GM19035 (cell line): ENCODE measurements around the gene GAP43.

Experiments
- ATAC-seq: cut with Tn5 transposase; IDR thresholded peaks from one replicate; pipeline ENCODE4 v1.9.1; 2021; ENCODE audit not compliant: unreplicated experiment

GAP43 gene

DNA sequence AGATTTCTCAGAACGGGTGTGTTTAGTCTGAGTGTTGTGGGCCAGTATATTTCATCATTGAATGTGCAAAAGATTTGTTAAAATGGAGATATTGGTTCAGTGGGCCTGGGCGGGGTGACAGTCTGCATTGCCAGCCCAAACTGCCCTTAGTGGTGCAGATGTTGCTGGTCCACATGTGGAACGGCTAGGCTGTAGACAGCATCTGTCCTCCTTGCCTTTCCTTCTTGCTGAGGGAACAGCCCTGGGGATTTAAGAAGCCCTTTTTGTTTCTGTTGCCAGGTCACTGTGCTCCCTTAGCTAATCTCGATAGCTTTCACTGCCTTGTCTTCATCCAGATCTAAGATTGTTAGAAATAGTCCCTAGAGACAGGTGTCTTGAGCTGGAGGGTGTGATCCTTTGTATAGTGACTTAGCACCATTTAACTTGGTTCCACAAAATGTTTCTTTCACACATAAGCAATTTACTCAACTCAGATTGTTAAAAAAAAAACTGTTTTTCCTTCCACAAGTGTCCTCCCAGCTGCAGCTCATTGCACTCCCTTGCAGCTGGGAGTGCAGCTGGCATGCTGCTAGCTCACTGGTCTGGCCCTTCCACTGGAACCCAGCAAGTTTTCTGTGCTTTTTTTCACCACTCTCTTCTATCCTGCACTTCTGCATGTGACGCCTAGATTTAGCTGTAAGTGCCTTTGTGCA is 37.5 kb downstream of the GAP43 start:
- ATAC-seq = no peak

DNA sequence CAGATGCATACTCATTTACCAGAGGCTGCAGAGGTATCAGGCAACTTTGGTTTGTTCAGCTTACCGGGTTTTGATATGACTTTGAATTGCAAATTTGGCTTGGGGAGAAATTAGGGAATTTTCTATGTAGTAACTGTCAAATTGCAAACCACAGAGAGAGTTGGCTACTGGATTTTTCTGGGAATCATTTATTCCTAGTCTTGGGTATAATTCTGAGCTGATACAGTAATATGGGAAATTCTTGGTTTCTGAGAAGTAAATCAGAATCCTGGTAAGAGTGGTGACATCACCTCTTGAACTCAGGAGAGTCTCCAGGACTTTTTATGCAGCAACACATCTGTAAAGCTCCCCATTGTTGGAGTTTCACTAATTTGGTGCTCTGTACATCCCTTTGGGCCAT is 39.0 kb downstream of the GAP43 start:
- no peak for ATAC-seq

DNA sequence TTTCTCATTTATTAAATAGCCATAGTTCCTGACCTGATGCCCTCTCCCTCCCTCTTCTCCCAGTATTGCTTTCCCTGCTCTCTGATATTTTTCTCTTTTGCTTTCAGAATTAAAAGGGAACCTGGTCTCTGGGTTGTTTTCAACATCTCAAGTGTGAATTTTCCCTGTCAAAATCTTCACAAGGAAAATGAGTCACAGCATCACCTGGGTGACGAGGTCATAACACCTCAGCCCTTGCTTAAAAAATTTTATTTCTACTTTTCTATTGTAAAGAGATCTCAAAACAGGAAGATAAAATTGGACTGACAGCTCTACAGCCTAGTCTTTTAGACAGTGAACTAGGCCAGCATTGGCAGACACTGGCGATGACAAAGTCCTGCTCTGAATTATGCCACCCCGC is 40.1 kb downstream of the GAP43 start:
- no peak for ATAC-seq

DNA sequence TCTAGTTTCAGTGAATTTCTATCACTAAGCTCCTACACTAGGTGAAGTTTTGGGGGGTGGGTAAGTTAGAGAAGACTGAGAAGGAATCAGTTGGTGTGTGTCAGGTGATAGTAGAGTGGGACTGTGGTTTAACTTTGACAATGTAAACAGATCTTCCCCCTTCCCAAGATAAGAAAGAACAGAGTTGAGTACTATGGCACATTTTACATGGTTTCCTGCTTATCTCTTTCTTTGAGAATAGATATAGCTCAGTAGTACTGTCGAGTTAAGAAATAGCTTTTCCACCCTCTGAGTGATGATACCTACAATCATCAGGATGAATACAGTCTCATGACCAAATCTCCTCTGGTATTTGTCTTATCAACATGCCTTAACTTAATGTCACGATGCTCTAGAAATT is 42.8 kb downstream of the GAP43 start:
- no peak for ATAC-seq

DNA sequence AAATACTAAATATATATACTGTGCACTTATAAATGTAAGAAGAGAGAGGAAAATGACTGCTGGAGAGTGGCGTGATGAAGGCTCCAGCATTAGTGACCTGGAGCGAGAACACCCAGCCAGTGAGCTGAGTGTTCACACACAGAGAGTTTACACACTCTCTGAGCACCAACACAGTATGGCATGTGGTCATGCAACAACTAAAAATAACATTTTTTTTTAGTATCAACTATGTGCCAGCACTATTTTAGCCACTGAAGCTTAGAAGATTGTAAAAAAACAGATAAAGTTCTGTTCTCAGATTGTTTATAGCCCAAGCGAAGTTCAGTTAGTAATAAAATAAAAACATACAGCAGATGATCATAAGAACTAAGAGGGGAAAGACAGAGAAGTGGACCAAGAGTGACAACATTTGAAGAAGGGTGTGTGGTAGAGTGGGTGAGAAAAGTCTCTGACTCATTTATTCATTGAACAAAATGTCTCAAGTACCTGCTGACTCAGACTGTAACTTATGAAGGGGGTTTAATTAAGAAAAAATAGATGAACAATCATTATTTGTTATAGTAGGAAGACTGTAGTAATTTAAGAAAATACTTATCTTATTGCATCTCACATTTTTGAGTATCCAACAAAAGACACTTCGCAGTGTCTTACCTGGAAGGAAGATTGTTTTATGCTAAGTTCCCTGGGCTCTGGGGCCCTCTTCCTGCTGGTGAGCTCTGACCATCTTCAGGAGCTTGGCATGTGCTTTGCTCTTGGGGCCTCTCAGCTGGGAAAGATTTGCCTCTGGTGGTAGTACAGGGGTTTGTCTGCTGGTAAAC is 43.8 kb downstream of the GAP43 start:
- peak; percentile 69 for ATAC-seq

DNA sequence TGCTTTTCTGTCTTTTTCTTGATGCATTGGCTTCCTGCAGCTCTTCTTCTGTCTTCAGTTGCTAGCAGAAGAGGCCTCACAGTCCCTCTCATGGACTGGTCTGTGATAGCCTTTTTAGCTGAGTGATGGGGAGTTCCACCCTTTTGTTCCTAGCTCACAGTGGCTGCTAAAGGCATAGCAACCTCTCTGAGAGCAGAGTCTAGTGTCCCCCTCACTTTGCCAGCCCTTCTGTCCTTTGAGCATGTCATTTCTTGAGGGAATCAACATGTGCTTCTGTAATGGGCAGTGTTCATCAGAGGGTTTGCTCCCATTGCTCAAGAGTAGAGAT is 44.4 kb downstream of the GAP43 start:
- peak; percentile 30 for ATAC-seq

DNA sequence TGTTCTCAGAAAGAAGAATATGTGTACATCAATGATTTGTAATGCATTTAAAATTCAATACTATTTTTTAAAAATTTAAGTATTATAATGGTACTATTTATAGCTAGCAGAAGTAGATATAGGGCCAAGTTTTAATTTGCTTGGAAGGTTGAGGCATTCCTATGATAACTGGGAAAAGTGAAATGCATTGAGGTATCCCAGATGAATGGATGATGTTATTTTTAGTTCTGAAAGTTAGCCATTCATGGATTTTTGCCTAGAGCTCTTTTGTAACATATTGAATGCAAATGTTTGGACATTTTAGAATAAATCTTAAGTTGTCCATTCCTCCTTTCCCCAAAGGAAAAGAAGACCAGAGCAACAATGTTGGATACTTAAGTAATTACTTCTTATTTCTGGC is 47.6 kb downstream of the GAP43 start:
- ATAC-seq = no peak

DNA sequence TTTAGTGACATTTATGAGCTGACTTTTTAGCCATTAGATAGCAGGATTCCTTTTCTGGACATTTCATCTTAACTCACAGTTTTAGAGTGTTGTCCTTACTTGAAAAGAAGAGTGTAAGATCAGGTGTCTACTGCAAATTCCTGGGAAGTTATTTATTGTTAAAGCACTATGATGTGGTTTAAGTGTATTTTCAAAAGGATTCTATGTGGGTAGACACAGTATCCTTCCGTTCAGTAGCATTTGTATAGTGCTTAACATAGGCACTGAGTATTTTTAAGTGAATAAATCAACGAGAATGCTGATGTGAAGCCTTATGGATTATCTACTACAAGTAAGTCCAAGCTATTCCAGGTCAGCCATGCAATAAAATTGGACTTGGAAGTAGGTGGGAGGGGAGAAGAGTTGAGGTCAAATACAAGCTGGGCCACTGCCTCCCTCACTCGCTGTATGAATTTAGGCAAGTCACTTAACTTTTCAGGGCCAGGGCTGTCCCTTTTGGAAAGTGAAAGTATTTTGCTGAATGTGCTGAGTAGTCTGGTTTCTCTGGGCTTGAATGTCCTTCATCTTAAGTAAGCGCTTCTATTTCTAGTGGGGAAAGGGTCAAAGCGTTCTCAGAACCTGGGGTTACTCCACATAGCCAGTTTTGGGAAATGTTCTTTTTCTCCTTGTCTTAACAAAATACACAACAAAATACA is 48.6 kb downstream of the GAP43 start:
- no peak for ATAC-seq

DNA sequence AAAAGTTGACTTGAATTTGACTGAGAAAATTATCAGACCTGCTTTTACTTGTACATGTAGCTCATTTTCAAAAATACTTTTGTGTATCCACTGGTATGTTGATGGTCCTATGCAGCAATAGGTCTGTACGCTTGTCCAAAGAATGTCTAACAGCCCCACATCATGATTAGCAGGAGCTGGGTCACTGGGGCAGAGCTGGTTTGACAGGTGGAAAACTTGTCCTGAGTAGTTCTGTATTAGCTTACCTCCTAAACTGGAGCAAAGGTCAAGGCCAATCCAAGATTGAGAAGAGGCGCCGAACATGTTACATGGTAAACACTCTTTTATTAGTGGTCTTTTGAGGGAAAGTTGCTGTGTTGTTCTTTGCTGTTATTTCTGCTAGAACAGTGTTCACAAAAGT is 50.6 kb downstream of the GAP43 start:
- no peak for ATAC-seq

DNA sequence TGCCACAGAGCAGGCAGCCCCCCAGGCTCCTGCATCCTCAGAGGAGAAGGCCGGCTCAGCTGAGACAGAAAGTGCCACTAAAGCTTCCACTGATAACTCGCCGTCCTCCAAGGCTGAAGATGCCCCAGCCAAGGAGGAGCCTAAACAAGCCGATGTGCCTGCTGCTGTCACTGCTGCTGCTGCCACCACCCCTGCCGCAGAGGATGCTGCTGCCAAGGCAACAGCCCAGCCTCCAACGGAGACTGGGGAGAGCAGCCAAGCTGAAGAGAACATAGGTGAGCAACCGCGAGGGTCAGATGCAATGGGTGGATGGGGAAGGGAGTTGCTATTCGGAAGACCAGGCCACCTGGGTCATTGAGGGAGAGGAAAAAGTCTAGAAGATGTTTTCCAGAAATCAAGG is 53.0 kb downstream of the GAP43 start:
- ATAC-seq = no peak

DNA sequence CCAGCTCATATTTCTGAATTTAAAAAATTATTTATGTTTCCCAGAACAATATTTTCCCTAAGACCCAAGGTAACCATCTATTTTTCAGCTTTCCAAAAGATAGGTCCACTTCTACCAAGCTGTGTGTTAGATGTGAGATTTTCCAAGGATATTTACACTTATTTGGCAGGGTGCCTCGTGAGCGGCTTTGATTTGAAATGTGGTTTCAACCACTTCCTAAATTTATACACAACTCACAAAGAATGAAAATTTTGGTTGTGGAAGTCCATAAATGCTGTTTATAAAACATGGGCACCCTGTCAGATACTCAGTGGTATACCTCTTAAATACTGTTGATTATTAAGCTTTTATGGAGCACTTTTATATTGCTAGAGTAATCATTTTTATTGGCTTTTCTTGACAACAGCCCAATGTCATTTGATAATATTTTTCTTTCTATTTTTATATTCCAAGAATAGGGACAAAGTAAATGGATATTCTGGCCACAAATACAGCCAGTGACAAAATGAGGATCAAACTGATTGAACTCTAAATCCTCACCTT is 57.6 kb downstream of the GAP43 start:
- no peak for ATAC-seq

DNA sequence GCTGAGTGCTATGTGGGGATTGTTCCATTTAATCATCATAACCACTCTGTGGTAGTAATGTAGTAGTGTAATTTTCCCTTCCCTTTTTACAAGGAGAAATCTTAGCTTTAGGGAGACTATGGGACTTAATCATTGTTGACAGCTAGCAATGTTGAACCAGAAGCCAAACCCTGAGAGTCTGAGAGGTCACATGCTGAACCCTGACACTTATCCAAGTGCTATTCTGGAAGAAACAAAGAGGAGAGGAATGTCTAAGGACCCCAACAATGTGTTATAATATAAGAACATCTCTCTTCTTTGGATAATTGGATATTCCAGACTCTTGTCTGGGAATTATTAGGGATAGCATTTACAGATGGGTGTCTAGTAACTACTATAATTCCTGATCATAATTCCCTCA is 58.4 kb downstream of the GAP43 start:
- ATAC-seq = no peak

DNA sequence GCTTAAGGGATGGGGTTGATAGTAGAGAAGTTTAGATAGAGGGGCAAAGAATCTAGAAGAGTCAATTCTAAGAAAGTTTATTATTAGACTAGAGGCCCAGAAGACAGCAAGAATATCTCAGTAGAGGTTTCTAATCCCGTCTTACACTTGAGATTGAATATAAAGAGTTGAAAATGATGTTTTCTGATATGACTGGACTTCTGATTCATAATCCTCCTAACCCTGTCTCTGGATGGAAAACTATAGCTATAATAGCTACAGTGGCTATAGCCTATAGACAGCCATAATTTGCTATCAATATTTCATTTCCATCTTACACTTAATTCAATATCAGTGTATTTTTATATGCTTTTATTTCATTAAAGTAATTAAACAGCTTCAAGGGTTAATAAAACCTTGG is 60.0 kb downstream of the GAP43 start:
- ATAC-seq = no peak

DNA sequence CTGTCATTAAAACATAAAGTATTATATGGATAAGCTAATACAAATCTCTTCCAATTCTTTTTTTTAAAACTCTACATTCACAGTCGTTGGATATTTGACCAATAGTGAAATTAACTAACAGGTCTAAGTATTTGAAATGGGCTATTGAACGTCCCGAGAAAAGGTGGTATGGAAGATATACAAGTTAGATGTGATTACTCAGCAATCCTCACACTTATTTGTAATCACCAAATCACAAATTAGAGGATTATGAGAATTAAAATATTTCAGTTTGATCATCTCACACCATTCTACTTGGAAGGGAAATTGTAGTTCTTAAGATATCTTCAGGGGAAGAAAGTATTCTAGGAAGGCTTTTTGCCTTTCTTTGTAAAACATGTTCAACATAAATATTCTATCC is 60.5 kb downstream of the GAP43 start:
- ATAC-seq = no peak

DNA sequence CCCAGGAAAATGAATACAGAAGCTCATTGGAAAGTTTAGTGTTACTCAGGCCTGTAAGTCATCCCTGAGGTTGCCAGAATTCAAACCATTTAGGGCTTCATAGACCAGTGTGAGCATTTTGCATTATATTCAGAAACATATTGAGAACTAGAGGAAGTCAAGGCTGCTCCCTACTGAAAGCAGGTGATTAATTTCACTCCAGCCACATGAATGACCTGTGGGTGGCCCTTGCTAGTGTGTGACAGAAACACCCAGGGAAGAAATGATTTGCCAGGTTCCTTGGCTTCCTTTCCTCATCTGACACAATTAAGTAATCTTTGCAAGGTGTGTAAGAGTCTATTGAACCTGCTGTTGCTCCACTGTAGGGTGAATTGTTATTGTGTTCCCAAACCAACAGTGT is 61.8 kb downstream of the GAP43 start:
- ATAC-seq = peak; percentile 76

DNA sequence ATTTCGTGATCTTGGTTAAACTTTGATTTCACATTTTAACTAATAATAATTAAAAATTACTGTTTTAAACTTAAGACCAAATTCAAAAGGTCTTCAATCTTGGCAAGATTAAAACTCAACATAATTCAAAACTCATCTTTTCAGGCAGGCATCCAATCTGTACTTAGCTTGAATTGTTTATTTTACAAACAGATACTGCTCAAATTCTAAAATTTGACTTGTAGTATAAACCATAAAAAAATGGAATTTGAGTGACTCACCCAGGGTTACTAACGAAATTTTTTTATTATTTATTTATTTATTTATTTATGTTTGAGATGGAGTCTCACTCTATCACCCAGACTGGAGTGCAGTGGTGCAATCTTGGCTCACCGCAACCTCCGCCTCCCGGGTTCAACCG is 64.4 kb downstream of the GAP43 start:
- no peak for ATAC-seq

DNA sequence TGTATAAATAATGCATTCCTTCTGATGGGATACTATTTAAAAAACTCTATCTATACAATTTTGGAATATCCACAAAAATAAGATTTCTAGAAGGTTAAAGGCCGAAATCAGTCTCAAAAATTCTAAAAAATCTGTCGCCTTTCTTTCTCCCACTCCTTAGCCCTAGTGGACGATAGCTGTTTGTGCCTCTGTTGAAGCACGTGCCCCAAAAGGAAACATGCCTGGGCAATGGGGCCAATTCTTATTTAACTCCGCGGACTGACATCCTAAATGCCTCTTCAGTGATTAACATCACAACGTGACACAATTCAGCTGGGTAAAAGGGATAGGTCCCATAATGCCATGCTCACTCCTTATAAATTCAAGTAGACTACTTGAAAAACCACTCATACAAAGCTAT is 65.1 kb downstream of the GAP43 start:
- ATAC-seq = no peak

DNA sequence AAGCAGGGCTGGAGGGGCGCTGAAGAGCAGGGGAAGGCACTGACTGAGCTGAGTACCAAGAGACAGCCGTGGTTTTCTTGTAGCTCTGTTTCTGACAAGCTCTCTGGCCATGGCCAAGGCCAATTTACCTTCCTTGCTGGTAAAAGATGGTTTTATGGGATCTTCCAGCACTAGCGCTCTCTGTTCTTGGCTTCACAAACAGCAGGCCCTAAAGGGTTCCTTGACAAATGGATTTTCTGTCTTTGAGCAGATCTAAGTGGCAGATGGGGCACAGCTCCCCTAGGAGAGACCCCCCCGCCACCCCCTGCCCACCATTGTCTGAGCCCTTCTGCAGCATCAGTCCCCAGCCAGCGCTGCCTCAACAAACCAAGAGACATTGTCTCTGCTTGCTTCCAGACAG is 66.6 kb downstream of the GAP43 start:
- ATAC-seq = no peak

DNA sequence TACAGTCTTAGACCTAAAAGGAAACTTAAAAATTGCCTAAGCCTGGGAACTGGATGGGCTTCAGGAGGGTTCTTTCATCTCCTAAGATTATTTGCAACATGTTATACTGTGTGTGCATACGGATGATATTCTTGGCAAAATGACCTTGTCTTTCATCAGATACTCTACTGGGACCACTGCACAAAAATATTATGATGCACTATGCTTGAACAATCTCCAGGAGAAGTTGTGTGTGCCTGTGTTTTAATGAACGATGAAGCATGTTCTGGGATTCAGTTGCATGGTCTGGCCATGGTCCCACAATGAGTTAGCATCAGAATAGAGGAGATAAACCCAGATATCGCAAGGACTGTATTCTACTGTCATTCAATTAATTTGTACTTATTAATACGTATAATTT is 68.7 kb downstream of the GAP43 start:
- ATAC-seq = no peak

DNA sequence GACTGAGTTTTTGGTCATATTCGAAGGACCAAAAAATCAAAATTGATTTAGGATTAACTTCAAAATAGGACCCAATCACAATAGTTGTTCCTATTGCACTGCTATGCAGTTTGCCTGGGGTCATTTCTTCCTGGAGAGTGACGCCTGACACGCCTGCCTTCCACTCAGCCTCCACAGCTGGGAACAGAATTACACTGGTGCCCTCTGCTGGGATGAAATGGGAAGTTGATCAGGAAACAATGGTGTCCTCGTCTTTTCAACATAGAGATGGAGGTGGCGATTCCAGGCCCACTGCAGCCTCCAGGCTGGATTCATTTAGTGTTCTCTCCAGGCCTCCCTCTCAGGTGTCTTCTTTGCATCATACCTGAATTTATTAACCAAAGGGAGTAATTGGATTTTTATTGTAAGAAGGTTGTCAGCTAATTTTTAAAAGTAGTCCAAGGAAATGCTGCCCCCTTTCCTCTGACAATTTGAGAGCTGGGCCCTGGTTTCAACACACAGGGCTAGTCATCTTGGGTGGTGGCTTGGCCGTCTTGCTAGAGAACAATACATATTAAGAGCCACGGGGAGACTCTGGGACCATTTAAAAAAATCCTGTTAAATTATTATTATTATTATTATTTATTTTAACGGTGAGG is 69.7 kb downstream of the GAP43 start:
- peak; percentile 98 for ATAC-seq

DNA sequence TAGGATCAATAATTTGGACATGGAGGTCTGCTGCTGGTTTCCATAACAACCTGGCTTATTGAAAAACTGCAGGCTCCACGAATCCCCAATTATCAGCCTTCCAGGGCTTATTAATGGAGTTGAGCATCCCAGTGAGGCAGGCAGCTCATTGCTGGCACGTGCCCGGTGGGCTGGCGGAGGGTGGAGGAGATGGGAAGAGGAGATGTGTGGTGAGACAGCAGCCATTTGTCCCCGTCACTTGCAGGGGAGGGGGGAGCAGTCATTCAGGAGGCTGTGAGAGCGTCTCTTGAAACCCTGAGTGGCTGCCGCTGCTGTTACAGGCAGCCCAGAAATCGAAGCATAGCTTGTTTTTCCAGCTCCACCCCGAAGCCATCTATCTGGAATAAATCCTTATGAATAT is 70.6 kb downstream of the GAP43 start:
- no peak for ATAC-seq

DNA sequence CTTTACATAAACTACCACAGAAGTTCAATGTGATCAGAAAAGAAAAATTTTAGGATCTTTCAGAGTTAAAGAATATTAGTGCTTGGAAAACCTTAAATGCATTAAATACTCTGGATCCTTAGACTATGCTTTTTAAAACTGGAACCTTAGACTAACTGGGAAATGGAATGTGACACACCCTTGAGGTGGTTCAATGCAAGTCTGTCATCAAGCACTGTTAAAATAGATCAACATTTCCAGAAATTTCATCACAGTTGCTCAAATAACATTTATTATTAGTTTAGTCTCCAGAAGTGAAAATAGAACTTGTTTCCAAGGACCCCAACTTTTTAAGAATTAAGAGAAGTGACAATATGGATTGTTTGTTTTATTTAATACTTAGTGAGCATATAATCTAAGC is 71.8 kb downstream of the GAP43 start:
- ATAC-seq = no peak
